Iris pigment epithelial cell (primary cell): ENCODE results near the gene TGM1.
"Not testable (repeated sequence)": the region's sequence is repeated elsewhere in the genome, so short reads cannot be mapped to it uniquely, and the experiment has no call there.

Source experiments
- DNase-seq: peaks from one replicate; pipeline ENCODE4 v3.0.0-alpha.2; 2011; ENCODE audit warnings: low read depth

Gene TGM1

DNA sequence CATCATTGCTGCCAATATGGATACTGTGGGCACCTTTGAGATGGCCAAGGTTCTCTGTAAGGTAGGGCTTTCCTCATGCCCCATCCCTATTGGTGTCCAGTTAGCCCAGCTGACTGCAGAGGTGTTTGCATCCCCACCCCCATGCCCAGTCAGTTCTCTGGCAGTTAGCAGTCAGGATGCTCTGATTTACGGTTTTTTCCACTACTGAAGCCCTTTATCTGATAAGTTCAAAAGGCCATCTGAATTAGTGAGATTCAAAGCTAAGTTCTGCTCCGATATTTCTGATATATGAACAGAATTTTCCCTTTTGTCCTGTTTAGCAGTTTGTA, 29.5 kb downstream of the TGM1 start:
- no peak for DNase-seq

DNA sequence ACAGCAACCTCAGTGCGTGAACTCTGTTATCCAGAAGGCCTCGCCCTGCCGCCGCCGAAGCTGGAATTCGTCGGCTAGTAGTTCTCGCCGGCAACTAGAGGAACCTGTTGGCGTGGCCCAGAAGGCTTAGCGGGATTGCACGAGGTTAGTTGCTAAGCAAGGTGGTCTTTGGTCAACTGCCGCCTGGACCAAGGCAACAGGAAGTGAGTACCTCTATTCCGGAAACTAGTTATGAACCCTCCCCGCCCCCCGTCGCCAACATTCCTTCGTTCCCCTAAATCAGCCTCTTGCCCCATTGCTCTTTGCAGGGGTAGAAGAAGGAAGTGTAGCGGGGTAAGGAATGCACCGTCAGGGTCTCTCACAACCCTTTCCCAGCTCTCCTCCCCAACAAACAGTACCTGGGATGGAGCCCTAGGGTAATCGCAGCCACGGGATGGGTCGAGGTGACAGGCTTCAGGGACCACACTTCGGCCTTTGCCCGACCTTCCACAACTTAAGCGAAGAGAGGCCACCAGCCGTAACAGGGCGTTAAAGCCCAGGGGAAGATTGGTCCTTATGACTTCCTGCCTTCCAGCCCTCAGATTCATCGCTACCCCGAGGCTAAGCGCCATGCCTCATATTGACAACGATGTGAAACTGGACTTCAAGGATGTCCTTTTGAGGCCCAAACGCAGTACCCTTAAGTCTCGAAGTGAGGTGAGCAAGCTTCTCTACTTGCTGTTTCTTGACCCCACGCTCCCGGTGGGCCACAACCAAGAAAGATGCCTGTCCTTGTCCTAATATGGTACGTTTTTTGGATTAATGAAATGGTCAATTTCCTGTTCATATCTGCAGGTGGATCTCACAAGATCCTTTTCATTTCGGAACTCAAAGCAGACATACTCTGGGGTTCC, 30.1 kb downstream of the TGM1 start, which contains the start of gene GMPR2:
Gene GMPR2, plus strand, starts transcription at position 285 of the 893 bp plus-strand sequence. Its CDS starts 325 bp downstream, at position 610.
- DNase-seq, result no peak

DNA sequence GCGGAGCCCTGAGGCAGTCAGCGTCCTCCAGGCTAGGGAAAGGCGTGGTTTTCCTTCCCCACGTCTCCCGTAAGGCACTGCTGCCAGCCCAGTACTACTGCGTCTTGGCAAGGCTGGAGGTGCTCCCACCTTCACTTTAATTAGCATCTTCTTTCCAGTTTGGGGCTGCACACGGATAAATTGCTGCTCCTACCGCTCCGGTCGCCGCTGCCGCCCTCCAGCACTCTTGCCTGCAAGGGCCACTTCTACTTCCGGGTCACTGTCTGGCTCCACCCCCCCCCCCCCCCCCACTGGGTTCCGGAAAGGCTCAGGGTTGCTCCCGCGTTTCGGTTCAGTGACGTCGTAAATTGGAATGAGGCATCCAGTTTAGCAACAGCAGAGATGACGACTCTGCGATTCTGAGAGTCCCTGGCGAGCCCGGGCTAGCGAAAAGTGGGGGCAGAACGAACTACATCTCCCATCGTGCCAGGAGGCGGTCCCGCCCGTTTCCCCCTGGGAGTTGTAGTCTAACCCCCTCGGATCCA, 30.8 kb downstream of the TGM1 start, which contains the start of gene NEDD8:
Gene NEDD8, minus strand, starts transcription at position 247 of the 524 bp plus-strand sequence. Its CDS starts 100 bp downstream, at position 147.
- DNase-seq, result peak; percentile 98

DNA sequence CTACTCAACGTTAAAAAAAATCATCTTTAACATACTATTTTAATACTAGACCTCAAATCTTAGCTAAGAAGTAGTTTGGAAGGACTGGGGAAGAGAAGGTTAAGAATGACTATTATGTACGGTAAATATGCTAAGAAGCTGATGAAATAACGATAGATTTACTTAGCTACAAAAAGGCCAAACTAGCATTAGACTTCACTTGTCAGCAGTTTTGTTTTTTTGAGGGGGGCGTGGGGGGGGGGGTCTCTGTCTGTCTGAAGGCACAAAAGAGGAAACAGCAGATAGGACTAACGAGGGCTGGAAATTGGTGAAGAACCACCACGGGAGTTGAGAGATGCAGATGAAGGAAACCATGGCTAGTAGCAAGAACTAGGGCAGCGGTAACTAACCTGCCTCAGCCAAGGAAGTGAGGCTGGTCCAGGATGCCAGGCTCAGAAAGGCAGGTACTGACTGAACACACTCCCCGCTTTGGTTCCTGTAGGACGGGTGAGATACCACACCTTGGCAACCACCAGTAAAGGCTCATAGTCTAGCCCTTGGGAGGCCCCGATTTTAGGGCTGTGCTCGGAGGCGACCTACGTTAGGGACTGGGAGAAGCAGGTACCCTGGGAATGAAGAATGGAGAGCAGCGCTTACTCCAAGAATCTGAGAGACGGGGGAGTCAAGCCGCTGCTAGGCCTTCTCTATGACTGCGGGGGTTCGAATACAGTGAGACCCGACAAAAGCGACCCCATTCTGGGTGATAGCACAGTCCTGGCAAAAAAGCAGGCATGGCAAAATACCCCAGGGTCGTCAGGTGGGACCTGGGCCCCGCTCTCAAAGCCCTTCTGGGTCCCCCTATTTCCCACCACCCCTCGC, 31.5 kb downstream of the TGM1 start:
- DNase-seq, result peak; percentile 21

DNA sequence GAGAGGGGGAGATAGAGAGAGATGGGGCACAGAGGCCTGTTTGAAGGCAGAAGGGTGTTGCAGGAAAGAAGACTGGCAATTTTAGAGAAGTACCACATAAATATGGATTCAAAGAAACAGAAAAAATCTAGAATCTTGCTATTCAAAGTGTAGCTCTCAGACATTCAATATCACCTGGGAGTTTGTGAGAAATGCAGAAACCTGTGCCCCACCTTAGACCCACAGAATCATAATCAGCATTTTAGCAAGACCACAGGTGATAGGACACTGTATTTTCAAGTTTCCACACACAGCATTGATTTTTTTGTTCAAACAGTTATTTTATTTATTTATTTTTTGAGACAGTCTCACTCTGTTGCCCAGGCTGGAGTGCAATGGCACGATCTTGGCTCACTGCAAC, 34.1 kb downstream of the TGM1 start:
- DNase-seq, result no peak

DNA sequence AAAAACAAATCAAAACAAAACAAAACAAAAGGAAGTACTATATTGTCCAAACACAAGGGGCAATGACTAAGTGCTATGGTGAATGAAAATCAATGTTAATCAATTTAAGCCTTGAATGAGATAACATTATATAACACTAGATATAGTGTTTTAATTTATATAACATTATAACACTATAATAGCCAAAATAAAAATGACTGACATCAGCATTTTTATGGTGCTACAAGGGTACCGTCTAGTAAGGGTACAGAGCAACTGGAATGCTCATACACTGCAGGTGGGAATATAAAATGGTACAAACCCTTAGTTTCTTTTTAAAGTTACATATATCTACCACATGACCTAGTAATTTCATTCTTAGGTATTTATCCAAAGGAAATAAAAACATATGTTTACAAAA, 36.5 kb downstream of the TGM1 start:
- DNase-seq, result no peak

DNA sequence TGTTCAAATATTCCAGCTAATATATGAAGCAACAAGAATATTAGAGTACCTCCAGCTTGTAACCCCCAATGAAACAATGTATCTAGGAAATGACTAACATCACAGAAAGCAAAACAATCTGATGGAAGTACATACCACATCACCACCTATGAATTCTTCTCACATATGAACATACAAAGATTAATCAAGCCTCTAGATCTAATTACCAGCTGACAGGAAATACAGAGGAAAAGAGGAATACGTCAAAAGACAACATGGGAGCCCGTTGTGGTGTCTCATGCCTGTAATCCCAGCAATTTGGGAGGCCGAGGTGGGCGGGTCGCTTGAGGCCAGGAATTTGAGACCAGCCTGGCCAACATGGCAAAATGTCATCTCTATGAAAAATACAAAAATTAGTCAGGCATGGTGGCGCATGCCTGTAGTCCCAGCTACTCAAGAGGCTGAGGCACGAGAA, 38.3 kb downstream of the TGM1 start:
- DNase-seq, result peak; percentile 95

DNA sequence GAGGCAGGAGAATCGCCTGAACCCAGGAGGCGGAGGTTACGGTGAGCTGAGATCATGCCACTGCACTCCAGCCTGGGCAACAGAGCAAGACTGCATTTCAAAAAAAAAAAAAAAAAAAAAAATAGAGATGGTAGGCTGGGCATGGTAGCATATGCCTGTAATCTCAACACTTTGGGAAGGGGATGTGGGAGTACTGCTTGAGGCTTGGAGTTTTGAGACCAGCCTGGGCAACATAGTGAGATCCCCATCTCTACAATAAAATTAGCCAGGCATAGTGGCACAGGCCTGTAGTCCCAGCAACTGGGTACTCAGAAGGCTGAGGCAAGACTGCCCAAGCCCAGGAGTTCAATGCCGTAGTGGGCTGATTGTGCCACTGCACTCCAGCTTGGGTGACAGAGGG, 40.0 kb downstream of the TGM1 start:
- not testable (repeated sequence) for DNase-seq

DNA sequence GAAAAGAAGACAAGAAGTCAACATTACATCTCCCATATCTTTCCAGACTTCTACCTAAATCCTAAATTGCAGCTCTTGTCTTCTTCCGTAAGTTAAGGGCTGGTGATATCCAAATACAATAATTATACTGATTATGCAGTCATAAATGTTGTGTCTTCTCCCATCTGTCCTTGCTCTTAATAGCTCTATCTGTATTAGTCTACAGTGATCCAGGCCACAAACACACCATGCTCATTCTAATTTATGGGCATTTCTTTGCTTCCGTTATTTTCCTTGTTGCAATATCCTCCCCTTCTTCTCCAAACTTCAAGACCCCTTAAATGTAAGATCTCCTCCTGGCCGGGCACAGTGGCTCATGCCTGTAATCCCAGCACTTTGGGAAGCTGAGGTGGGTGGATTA, 43.5 kb downstream of the TGM1 start:
- DNase-seq, result no peak

DNA sequence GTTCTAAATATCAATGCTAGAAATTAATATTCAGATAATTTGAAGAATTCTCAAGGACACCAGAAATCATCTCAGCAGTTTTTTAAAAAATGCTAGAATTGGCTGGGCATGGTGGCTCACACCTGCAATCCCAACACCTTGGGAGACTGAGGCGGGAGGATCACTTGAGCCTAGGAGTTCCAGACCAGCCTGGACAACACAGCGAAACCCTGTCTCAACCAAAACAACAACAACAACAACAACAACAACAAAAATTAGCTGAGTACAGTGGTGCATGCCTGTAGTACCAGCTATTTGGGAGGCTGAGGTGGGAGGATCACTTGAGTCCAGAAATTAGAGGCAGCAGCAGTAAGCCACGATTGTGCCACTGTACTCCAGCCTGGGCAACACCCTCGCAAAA, 43.9 kb downstream of the TGM1 start:
- no peak for DNase-seq

DNA sequence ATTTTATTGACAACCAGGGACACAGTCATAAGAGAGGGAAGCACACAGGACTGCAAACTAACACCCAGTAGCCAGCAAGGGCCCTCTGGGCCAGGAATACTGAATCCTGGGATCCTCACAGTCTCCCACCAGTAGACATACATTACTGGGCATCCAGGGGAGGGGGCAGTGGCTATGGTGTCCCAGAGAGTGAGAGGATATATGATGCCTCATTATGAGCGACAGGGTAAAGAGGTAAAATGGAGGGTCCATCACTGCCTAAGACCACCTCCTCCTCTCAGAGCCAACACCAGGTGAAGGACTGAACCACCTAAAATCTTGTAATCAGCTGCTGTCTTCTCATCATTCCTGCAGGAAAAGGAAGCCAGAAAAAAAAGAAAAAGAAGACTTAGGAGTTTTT, 46.1 kb downstream of the TGM1 start:
- DNase-seq, result not testable (repeated sequence)

DNA sequence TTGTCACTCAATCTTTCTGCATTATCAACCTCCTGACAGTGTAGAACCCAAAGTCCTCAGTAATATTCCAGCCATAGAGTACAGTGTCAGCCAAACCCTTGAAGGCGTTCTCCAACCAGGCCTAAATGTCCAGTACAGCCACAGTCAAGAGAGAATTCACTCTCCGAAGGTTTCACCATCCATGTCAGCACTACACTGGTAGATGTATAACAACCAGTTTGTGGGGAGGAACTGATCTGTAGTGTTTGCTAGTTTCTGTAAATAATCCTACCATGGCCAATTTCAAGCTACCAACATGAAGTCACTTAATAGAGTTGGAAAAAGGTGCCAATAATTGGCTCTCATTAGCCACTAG, 46.7 kb downstream of the TGM1 start:
- DNase-seq, result no peak

DNA sequence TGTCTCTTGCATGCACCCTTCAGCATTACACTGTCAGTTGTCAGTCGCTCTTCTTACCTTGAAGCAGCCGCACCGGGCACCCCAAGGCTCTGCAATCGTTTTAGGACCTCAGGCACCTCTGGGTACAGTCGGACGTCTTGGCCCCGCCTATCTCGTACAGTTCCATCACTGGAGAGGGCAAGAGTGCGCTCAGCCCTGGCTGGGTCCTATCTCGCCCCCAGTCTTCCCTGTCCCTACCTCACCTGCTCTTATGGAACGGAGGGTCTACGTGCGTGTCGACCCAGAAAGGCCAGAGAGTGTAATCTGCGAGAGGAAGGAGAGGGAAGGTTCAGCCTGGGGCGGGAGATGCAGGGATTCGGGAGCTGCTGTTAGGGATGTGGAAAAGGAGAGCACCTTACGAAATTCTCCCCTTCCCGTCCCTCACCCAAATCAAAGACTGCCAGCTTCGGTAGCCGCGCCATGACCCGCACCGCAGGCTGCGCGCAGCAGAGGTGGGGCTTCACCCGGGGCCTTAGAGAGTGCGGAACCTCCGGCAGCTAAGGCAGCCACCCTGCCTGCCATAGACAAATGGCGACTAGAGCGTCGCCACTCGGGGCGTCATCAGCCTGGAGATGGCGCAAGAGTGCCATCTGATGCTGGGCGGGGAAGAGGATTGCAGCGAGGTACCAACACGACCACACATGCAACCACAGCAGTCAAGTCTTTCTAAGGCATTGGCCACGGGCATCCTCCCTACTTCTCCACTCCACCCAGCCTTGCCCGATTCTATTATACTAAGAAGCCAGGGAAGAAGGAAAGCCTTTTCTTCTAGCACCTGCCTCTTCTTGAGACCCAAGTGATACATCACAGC, 47.3 kb downstream of the TGM1 start, which contains the start of gene MDP1:
Gene MDP1, minus strand, starts transcription at position 572 of the 850 bp plus-strand sequence. Its CDS starts 111 bp downstream, at position 461.
- DNase-seq, result peak; percentile 82

DNA sequence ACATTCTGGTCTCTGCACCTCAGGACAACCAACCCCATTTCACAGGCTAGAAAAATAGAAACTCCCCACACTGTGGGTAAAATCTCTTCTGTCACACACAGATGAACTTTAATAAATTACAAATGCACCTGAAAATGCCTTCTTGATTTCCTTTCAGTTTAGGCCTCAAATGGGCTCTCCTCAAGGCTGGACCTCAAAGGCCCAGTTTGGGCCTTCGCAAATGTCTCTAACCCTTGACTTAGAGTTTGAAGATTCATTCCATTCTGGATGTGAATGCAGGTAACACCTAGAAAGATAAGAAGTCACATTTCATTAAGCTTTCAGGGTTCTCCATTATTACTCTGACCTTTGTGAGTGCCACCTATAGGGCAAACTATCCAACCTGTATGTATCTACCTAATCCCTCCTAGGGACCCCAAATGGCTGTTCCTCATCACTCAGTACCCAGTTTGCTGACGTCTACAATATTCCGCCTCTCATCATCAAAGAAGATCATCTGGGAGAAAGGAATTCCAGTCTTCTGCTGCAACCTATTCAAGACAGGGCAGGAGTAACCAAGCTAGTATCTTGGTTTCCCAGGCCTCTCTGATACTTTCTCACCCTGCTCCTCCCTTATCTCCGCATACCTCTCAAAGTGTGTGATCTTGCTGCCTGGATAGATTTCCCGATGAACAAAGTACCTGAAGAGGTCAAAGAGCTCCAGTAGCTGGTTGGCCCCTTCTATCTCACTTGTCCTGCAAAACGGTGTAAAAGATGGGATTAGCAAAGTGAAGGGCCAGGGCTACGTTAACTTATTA, 48.9 kb downstream of the TGM1 start:
- DNase-seq, result no peak

DNA sequence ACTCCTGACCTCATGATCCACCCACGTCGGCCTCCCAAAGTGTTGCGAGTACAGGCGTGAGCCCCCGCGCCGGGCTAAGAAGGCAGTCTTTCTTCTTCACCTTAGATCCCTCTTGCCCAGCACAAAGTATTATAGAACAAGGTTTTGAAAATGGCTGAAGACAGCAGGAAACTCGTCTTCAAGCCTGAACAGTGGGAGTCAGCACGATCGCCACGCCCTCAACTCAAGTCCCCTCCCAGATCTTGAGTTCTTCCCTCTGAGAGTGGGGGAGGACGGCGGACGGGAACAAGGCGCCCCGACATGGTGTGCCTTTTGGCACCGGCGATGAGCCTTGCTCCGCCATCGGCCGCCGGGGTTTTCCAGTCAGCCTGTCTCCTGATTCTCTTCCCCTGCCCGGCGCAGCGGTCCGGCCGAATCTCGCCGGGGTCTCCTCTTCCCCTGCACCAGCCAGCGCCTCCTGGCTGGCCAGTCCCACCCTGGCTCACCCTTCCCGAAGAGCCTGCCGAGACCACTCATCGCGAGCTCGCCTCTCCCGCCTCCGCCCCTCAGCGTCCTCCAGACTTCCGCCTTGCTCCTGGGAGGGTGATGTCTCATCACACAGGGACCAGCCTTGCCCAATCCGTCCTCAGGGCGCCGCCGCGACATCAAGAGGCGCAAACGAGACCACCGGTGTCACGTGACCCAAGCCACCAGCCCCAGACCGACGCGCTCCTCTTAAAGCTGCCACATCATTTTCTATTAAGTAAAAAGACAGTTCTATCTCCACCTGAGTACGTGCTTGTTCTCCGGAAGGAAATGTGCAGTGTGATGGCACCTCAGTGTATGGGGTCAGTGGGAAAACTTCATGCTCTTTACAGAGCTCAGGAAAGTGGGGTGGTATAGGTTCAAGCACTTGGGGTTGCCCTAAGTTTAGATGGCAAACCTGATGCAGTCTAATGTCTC, 49.8 kb downstream of the TGM1 start, which contains the start of gene CHMP4A:
Gene CHMP4A, minus strand, starts transcription at position 565 of the 942 bp plus-strand sequence. Its CDS starts 49 bp downstream, at position 516.
- DNase-seq, result peak; percentile 99

DNA sequence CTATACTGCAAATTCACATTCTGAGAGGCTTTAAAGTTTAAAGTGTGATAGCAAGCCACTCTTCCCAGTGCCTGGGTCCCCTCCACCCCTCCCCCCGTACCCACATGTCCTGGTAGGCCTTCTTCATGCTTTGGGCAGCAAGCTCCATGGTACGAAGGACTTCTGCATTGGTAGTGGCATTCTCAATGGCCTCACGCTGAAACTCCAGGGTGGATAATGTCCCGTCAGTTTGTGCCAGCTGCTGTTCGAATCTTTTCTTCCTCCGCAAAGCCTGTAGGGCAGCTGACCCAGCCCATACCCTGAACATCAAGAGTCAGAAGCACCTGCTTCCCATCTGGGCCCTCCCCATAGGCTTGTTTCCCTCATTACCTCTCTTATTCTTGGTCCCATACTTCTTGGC, 51.7 kb downstream of the TGM1 start:
- DNase-seq, result no peak

DNA sequence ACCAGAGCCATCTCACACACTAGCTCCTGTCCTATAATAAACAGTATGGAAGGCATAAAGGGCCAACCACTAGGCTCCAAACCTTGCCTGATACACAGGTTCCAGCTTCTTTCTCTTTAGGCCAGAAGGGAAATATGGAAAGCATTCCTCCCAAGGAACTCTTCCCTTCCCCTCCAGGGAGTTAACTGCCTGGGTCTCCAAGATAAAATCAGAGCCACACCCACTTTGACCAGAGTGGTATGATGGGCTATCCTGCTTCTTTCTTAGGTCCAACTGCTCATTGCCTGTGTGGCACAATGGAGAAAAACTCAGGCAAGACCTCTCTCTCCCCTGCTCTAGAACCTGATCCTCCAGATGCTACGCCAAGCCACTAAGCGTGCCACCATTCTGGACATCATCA, 55.4 kb downstream of the TGM1 start:
- no peak for DNase-seq

DNA sequence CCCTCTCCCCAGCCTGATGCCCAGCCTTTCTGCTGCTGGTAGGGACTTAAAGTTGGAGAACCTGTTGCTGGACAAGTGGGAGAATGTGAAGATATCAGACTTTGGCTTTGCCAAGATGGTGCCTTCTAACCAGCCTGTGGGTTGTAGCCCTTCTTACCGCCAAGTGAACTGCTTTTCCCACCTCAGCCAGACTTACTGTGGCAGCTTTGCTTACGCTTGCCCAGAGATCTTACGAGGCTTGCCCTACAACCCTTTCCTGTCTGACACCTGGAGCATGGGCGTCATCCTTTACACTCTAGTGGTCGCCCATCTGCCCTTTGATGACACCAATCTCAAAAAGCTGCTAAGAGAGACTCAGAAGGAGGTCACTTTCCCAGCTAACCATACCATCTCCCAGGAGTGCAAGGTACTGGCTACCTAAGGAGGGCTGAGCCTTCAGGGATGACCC, 55.8 kb downstream of the TGM1 start:
- DNase-seq, result no peak
